ENCODE results near the gene MTCL1.

MTCL1 gene

GRCh38 chr18:8791171-8791651, 85.9 kb downstream of the MTCL1 start:
- H3K27me3 ChIP-seq (ENCODE audit: insufficient read depth, low read depth): no peaks in the 10 kb centered on the region
- no peak overlapping the region for H2AFZ ChIP-seq (ENCODE audit: low read depth)
- no peak overlapping the region for H3K27ac ChIP-seq
- no peaks in the 10 kb centered on the region for H3K36me3 ChIP-seq (ENCODE audit: insufficient read depth)
- no peak overlapping the region for H3K4me3 ChIP-seq (IDR thresholded peaks at IDR 0.05; ENCODE audit: insufficient read depth, low read depth, low read length)
- no peak for TF ChIP-seq CTCF (conservative IDR thresholded peaks at IDR 0.05; ENCODE audit: low read depth, low read length)
- no peak overlapping the region for H3K9ac ChIP-seq
- H3K4me1 ChIP-seq (ENCODE audit: low read depth, poor library complexity, severe bottlenecking): no peaks in the 10 kb centered on the region
- no peaks in the 10 kb centered on the region for H4K20me1 ChIP-seq (ENCODE audit: insufficient read depth)
- no peaks in the 10 kb centered on the region for H3K79me2 ChIP-seq (ENCODE audit: insufficient read depth, low read depth)
- H3K4me2 ChIP-seq: no peak overlapping the region

- Histone ChIP-seq H3K4me1 (ENCODE audit: low read depth, poor library complexity, severe bottlenecking) (no peaks in the 10 kb centered on the region), H3K4me3 (IDR thresholded peaks at IDR 0.05; ENCODE audit: insufficient read depth, low read depth, low read length) (no peak overlapping the region), H3K79me2 (ENCODE audit: insufficient read depth, low read depth) (no peaks in the 10 kb centered on the region), H3K27me3 (ENCODE audit: insufficient read depth, low read depth) (no peaks in the 10 kb centered on the region), H4K20me1 (ENCODE audit: insufficient read depth) (no peaks in the 10 kb centered on the region), H3K27ac (no peak overlapping the region), H3K36me3 (ENCODE audit: insufficient read depth) (no peaks in the 10 kb centered on the region), H2AFZ (ENCODE audit: low read depth) (no peak overlapping the region), H3K9ac (no peak overlapping the region), H3K4me2 (no peak overlapping the region)
- no peak for TF ChIP-seq CTCF (conservative IDR thresholded peaks at IDR 0.05; ENCODE audit: low read depth, low read length)
Measured at GRCh38 chr18:8792688-8793316, 87.4 kb downstream of the MTCL1 start.

- no peak overlapping the region for H3K9ac ChIP-seq
- H3K4me2 ChIP-seq: no peak overlapping the region
- H3K27ac ChIP-seq: no peak overlapping the region
- H4K20me1 ChIP-seq (ENCODE audit: insufficient read depth): no peaks in the 10 kb centered on the region
- TF ChIP-seq CTCF (conservative IDR thresholded peaks at IDR 0.05; ENCODE audit: low read depth, low read length): no peak
- no peaks in the 10 kb centered on the region for H3K27me3 ChIP-seq (ENCODE audit: insufficient read depth, low read depth)
- no peak overlapping the region for H2AFZ ChIP-seq (ENCODE audit: low read depth)
- H3K36me3 ChIP-seq (ENCODE audit: insufficient read depth): no peaks in the 10 kb centered on the region
- no peaks in the 10 kb centered on the region for H3K4me1 ChIP-seq (ENCODE audit: low read depth, poor library complexity, severe bottlenecking)
- H3K4me3 ChIP-seq (IDR thresholded peaks at IDR 0.05; ENCODE audit: insufficient read depth, low read depth, low read length): no peak overlapping the region
- H3K79me2 ChIP-seq (ENCODE audit: insufficient read depth, low read depth): no peaks in the 10 kb centered on the region
Measured at GRCh38 chr18:8793445-8794155, 88.2 kb downstream of the MTCL1 start.

GRCh38 chr18:8794156-8794933, 89.0 kb downstream of the MTCL1 start:
- no peaks in the 10 kb centered on the region for H3K36me3 ChIP-seq (ENCODE audit: insufficient read depth)
- TF ChIP-seq CTCF (conservative IDR thresholded peaks at IDR 0.05; ENCODE audit: low read depth, low read length): no peak
- no peaks in the 10 kb centered on the region for H3K79me2 ChIP-seq (ENCODE audit: insufficient read depth, low read depth)
- H2AFZ ChIP-seq (ENCODE audit: low read depth): no peak overlapping the region
- H3K4me2 ChIP-seq: no peak overlapping the region
- no peaks in the 10 kb centered on the region for H4K20me1 ChIP-seq (ENCODE audit: insufficient read depth)
- no peak overlapping the region for H3K27ac ChIP-seq
- H3K9ac ChIP-seq: no peak overlapping the region
- H3K4me3 ChIP-seq (IDR thresholded peaks at IDR 0.05; ENCODE audit: insufficient read depth, low read depth, low read length): no peak overlapping the region
- no peaks in the 10 kb centered on the region for H3K27me3 ChIP-seq (ENCODE audit: insufficient read depth, low read depth)
- no peaks in the 10 kb centered on the region for H3K4me1 ChIP-seq (ENCODE audit: low read depth, poor library complexity, severe bottlenecking)

Data from KMS-11 (cell line).